Gastroesophageal sphincter (tissue), 4 donors: ENCODE results near the gene DPM2. TPM values are rescaled to one million over a fixed set of nuclear protein-coding genes. Genes with fewer than 3 reads are reported as not detected.

Source experiments
- ATAC-seq: fragments of 150-250 bp; one replicate; pipeline ENCODE4 v1.9.1; 2016; ENCODE audit warnings: mild to moderate bottlenecking, moderate library complexity
- H3K27ac ChIP-seq, 4 donors: fragments of 200-600 bp; sonication (generic) in 3 of 4; 1 replicate in 3 of 4; 2 replicates in 1 of 4; pipeline ENCODE4 v1.5.1; 2016 to 2019
- H3K27me3 ChIP-seq: fragments of 200-600 bp; sonication (generic); one replicate; pipeline ENCODE4 v1.5.1; 2019
- H3K36me3 ChIP-seq, 2 donors: fragments of 200-600 bp; sonication (generic); one replicate each; pipeline ENCODE4 v1.5.1; 2019; ENCODE audit warnings: control low read depth in 1 of 2
- H3K4me1 ChIP-seq, 3 donors: fragments of 200-600 bp; sonication (generic); 1 replicate in 2 of 3; 2 replicates in 1 of 3; pipeline ENCODE4 v1.5.1; 2016 to 2019; ENCODE audit warnings: control low read depth in 2 of 3
- H3K4me3 ChIP-seq, 2 donors: fragments of 200-600 bp; sonication (generic); one replicate each; pipeline ENCODE4 v1.5.1; 2019; ENCODE audit warnings: mild to moderate bottlenecking in 1 of 2, moderate library complexity in 1 of 2
- H3K9me3 ChIP-seq, 3 donors: fragments of 200-600 bp; sonication (generic); one replicate each; pipeline ENCODE4 v1.5.1; 2017 to 2019; ENCODE audit warnings: control low read depth in 2 of 3
- CTCF ChIP-seq, 4 experiments: fragments of 200-600 bp in 2 of 4; fragments of 450-650 bp in 2 of 4; sonication (generic) in 1 of 4; IDR thresholded peaks; one replicate each; pipeline ENCODE4 v1.5.1; 2017 to 2019; ENCODE audit warnings: antibody characterized with exemption in 4 of 4, mild to moderate bottlenecking in 2 of 4, moderate library complexity in 2 of 4
- EP300 ChIP-seq: sonication (generic); formaldehyde crosslinking; IDR thresholded peaks from one replicate; pipeline ENCODE4 v1.6.1; 2017; ENCODE audit warnings: antibody characterized with exemption, mild to moderate bottlenecking
- POLR2A ChIP-seq, 2 donors: fragments of 450-650 bp; IDR thresholded peaks; one replicate each; pipeline ENCODE4 v1.6.1; 2017; ENCODE audit warnings: antibody characterized with exemption in 2 of 2, mild to moderate bottlenecking in 2 of 2, moderate library complexity in 1 of 2
- POLR2AphosphoS5 ChIP-seq: sonication (generic); formaldehyde crosslinking; IDR thresholded peaks from one replicate; pipeline ENCODE4 v1.6.1; 2017; ENCODE audit warnings: antibody characterized with exemption
- WGBS, 2 donors: methylation state at CpG; one replicate each; pipeline ENCODE4 v1.1.5; 2018; ENCODE audit warnings: low coverage in 1 of 2; 5-methylcytosine and 5-hydroxymethylcytosine counted together
- total RNA-seq, 4 donors: library from RNA; depleted of rRNA; stranded (reverse); fragments of >200 nt; gene quantifications; one replicate each; pipeline ENCODE4 v1.1.0, GENCODE V29; 2016

DPM2 gene
- total RNA-seq, 4 donors from 2014 or later, result 8.9 to 15.0 (median 11.2) TPM

DNA sequence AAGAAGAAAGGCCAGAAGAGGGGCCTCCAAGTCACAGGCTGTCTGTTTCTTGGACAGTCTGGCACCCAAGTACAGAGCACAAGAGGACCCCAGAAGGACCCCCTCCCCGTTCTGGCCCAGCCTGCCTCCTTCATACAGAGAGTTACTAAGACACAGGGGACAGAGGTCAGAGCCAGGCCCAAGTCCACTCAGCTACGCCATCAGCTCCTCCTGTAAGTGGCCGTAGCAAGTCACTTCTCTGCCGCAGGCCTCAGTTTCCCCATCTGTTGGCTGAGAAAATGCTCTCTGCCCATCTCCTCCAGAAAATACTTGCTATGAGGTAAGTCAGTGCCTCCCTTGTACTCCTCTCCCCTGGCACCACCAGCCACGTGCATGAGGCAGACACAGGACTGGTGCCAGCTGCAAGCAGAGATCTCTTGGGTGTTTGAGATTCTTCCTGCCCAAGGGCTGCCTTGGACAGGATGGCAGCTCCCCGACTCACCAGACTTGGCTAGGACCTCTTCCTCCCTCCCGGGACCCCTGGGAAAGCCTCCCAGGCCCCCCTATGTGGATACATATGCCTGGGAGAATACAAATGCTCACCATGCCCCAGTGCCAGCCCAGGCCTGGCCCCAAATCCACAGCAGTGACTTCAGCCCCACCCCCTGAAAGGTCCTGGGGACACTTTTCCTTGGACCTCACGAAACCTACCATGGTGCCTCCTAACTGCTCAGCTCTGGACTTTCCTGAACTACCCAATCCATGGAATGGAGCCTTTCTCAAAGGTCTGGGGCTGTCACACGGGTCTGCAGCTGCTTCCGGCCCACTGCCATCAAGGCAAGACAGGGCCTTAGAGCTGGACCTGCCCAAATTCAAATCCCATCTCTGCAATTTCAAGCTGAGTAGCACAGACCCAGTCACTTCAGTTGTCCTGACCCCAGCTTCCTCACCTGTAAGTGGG is 38.0 kb upstream of the DPM2 start:
- H3K4me1 ChIP-seq, result peaks cover 21 to 95% (median 90%) of the 10 kb centered on the region in 3 donors
- WGBS, 2 donors, result 51% methylated on average over 3 of the region's 10 CpGs; no CpG with 5 or more reads in 1 of the 2 donors
- H3K27me3 ChIP-seq, result no peaks in the 10 kb centered on the region
- no peaks in the 10 kb centered on the region for H3K36me3 ChIP-seq
- TF ChIP-seq CTCF (IDR thresholded peaks at IDR 0.05) (no peak), POLR2A (IDR thresholded peaks at IDR 0.05) (no peak), POLR2AphosphoS5 (no peak), EP300 (no peak)
- H3K4me3 ChIP-seq, result peak overlapping the region in 1 of 2 donors; percentile 4
- H3K27ac ChIP-seq, result peak overlapping the region in 3 of 4 donors; percentile 89 to 92 (median 92)
- no peaks in the 10 kb centered on the region for H3K9me3 ChIP-seq
- no peak for ATAC-seq

DNA sequence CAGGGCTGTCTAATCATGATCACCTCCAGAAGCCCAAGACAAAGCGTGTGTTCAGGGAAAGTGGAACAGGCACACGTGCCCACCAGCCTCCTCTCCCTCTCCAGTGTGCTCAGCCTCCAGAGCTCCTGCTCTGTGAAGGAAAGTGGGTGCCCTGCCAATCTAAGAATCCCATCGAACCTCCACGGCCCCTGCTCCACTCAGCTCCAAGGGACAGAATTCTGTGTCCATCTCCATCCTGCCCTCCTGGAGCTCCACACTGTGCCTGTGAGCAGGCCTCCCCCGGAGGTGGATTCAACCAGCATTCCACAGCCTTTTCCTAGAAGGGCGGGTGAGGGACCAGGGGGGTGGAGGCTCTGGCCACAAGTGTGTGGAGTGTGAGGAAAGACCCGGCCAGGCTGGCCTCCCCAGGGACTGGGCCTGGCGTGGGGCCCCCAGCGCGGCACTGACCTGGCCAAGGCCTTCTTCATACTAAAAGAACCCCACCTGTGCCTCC is 37.2 kb upstream of the DPM2 start:
- WGBS, 2 donors, result 18% methylated on average over 2 of the region's 10 CpGs; no CpG with 5 or more reads in 1 of the 2 donors

DNA sequence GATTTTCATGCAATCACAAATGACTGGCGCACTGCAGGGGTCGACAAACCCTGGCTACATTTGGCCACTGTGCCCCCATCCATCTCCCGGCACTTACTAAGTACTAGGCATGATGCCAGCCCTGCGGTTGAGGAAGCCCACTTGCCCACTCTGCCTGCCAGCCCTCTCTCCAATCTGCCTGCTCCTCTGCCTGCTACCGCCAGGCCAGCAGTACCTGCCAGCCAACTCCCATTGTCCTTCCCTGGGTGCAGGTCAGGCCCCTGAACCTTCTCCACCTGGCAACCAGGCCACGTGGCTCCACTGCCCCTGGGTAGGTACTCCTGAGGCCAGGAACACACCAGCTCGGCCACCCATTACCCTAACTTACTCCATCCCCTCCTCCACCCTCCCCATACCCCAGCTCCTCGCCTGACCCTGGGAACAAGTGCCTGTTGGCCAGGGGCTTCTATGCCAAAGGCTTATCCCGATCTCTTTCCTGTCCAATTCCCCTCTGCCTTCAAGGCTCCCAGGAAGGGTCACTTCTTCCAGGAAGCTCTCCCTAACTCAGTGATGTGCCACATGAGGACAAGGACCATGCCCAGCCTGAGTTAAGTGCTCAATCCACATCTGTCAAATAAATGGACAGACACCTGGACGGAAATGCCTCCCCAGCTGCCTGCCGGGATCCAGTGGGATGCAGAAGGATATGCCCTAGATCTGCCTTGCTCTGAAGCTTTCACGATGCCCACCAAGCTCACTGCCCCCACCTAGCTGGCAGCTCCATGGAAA is 36.5 kb upstream of the DPM2 start:
- Histone ChIP-seq H3K36me3 (no peaks in the 10 kb centered on the region), H3K9me3 (no peaks in the 10 kb centered on the region), H3K4me3 (peak overlapping the region in 1 of 2 donors; percentile 4), H3K27me3 (no peaks in the 10 kb centered on the region), H3K27ac (peak overlapping the region; percentile 15 to 92 (median 90)), H3K4me1 (peaks cover 27 to 100% (median 99%) of the 10 kb centered on the region in 3 donors)
- ATAC-seq, result no peak
- no peak for TF ChIP-seq EP300
- TF ChIP-seq CTCF (IDR thresholded peaks at IDR 0.05), result no peak
- no peak for TF ChIP-seq POLR2AphosphoS5
- no peak for TF ChIP-seq POLR2A (IDR thresholded peaks at IDR 0.05)
- WGBS, 2 donors, result 49 to 60% methylated on average over 4 to 6 of the region's 12 CpGs

More for the DNA sequence above, 37.2 kb upstream of the DPM2 start:
- ATAC-seq, result peak; percentile 76
- TF ChIP-seq POLR2AphosphoS5 (peak; percentile 29), CTCF (IDR thresholded peaks at IDR 0.05) (no peak)
- Histone ChIP-seq H3K4me1 (peaks cover 22 to 100% (median 99%) of the 10 kb centered on the region in 3 donors), H3K9me3 (no peaks in the 10 kb centered on the region), H3K36me3 (no peaks in the 10 kb centered on the region), H3K4me3 (peak overlapping the region in 1 of 2 donors; percentile 4), H3K27me3 (no peaks in the 10 kb centered on the region), H3K27ac (peak overlapping the region in 3 of 4 donors; percentile 89 to 92 (median 92))

DNA sequence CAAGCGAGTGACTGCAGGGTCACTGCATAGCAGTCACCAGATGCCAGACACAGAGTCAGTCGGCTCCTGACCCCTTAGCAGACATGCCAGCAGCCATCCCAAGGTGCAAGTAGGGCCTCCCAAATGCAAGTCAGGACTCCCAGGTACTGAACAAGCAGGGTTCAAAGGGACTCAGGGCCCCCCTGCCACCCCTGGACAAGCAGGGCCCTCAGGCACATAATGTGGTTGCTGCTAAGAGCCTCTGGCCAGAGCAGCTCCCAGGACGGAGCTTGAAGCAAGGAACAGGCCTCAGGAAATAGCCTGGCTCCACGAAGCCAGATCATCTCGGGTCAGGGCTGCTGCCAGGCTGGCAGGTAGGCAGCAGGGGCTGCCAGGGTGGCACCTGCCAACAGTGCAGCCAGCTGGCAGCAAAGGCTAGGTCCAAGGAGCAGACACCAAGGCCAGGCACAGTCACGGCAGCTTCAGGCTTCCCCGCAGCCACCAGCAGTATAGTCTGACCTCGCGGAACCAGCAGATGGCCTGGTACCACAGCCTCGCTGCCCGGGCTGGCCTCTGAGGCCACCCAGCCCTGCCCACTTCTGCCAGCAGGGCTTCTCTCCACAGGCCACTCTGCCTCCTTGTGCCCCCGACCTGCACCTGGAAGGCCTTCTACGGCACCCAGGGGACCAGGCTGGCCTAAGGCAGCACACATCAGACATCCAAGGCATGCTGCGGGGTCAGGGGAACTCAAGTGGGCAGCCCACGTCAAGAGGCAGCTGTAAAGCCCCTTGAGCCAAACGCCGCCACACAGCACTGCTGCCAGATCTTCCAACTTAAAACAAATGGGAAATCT is 35.7 kb upstream of the DPM2 start:
- Histone ChIP-seq H3K4me1 (peaks cover 28 to 100% (median 99%) of the 10 kb centered on the region in 3 donors), H3K36me3 (no peaks in the 10 kb centered on the region), H3K9me3 (no peaks in the 10 kb centered on the region), H3K27me3 (no peaks in the 10 kb centered on the region), H3K4me3 (no peak overlapping the region), H3K27ac (peak overlapping the region; percentile 15 to 92 (median 90))
- WGBS, 2 donors, result 60% methylated on average over 5 of the region's 17 CpGs; no CpG with 5 or more reads in 1 of the 2 donors
- TF ChIP-seq EP300 (no peak), POLR2A (IDR thresholded peaks at IDR 0.05) (no peak), CTCF (IDR thresholded peaks at IDR 0.05) (peak in 1 of 4 experiments; percentile 5), POLR2AphosphoS5 (no peak)
- ATAC-seq, result no peak
